ENCODE results near the gene FAM20C.

Gene FAM20C

GRCh38 chr7:278081-278480 lies 85.7 kb downstream of the FAM20C start:
- no peak for DNase-seq

- DNase-seq: no peak
These were observed 87.5 kb downstream of the FAM20C start for GRCh38 chr7:279821-280220.

- DNase-seq: no peak
These were observed 88.1 kb downstream of the FAM20C start for GRCh38 chr7:280461-280860.

- DNase-seq: no peak
These were observed 89.3 kb downstream of the FAM20C start for GRCh38 chr7:281637-282036.

- DNase-seq: no peak
These were observed 90.2 kb downstream of the FAM20C start for GRCh38 chr7:282621-283020.

GRCh38 chr7:284762-285722 lies 92.7 kb downstream of the FAM20C start:
- DNase-seq: no peak

GRCh38 chr7:285731-286130 lies 93.4 kb downstream of the FAM20C start:
- DNase-seq: no peak

GRCh38 chr7:286266-286665 lies 93.9 kb downstream of the FAM20C start:
- no peak for DNase-seq

GRCh38 chr7:288671-289101 lies 96.3 kb downstream of the FAM20C start:
- DNase-seq: no peak

- no peak for DNase-seq
These were observed 96.9 kb downstream of the FAM20C start for GRCh38 chr7:289209-289755.

GRCh38 chr7:289756-290553 lies 97.6 kb downstream of the FAM20C start, which contains the start of gene FOXL3:
TSS of gene FOXL3 (plus strand) at chr7:290170. CDS start at chr7:290170, 0 bp downstream.
- no peak for DNase-seq

- DNase-seq: no peak
These were observed 98.4 kb downstream of the FAM20C start for GRCh38 chr7:290554-291372.

- no peak for DNase-seq
These were observed 99.2 kb downstream of the FAM20C start for GRCh38 chr7:291373-292092.

GRCh38 chr7:292226-292625 lies 99.9 kb downstream of the FAM20C start:
- no peak for DNase-seq

GRCh38 chr7:292826-293225 lies 100.5 kb downstream of the FAM20C start:
- no peak for DNase-seq

- DNase-seq: no peak
These were observed 101.5 kb downstream of the FAM20C start for GRCh38 chr7:293681-294439.

GRCh38 chr7:294440-295154 lies 102.2 kb downstream of the FAM20C start:
- DNase-seq: no peak

- DNase-seq: no peak
These were observed 103.1 kb downstream of the FAM20C start for GRCh38 chr7:295155-296154.

GRCh38 chr7:296373-296945 lies 104.1 kb downstream of the FAM20C start:
- DNase-seq: no peak
